GM12872 (cell line): Measurements from ENCODE around the gene SPTLC3.
A peak's percentile ranks its signal among the peaks of the same experiment; 100 is the strongest.

Experiments used
- TF ChIP-seq, protein P1 (sequence below): IDR thresholded peaks from 3 replicates; pipeline ENCODE4 v1.5.1; 2011; ENCODE audit warnings: low read depth, mild to moderate bottlenecking, low read length, moderate library complexity; ENCODE audit not compliant: insufficient read depth

The SPTLC3 gene

DNA sequence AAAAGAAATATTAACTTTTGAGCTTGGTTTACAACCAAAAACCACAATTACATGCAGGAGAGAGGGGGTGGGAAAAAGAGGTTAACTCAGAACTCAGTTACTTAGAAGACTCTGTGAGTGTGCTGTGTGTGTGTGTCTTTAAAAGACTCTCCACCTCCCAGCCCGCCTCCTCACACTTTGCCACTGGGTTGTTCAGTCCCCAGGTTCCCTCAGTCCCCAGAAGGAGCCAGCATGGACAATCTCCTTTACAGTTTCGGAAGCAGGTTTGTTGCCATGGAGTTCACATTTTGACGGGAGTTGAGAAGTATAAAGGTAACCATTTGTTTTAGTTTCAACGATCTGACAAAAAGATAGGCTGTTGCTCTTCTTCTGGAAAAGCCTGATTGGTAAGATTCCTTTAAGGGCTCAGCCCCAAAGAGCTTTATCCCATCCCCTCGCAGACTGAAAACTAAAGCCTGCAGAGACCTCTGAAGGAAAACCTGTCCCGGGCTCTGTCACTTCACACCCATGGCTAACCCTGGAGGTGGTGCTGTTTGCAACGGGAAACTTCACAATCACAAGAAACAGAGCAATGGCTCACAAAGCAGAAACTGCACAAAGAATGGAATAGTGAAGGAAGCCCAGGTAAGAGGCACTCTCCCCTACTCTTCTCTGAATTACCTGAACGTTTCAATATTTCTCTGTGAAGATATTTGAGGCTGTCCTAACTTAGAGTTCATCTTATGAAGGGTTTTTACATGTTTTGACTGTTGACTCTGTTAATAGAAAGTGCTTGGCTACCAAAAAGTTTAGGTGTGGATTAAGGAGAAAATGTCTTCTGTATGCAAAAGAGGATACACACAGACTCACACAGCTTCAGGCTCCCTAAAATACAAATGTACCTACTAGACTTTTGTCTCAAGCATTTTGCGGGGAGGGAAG is at the start of gene SPTLC3:
TSS of gene SPTLC3 (plus strand) at position 212 of the 921 bp plus-strand sequence. CDS start at position 508, 296 bp downstream.
- TF ChIP-seq, protein P1, sequence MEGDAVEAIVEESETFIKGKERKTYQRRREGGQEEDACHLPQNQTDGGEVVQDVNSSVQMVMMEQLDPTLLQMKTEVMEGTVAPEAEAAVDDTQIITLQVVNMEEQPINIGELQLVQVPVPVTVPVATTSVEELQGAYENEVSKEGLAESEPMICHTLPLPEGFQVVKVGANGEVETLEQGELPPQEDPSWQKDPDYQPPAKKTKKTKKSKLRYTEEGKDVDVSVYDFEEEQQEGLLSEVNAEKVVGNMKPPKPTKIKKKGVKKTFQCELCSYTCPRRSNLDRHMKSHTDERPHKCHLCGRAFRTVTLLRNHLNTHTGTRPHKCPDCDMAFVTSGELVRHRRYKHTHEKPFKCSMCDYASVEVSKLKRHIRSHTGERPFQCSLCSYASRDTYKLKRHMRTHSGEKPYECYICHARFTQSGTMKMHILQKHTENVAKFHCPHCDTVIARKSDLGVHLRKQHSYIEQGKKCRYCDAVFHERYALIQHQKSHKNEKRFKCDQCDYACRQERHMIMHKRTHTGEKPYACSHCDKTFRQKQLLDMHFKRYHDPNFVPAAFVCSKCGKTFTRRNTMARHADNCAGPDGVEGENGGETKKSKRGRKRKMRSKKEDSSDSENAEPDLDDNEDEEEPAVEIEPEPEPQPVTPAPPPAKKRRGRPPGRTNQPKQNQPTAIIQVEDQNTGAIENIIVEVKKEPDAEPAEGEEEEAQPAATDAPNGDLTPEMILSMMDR: no peak

DNA sequence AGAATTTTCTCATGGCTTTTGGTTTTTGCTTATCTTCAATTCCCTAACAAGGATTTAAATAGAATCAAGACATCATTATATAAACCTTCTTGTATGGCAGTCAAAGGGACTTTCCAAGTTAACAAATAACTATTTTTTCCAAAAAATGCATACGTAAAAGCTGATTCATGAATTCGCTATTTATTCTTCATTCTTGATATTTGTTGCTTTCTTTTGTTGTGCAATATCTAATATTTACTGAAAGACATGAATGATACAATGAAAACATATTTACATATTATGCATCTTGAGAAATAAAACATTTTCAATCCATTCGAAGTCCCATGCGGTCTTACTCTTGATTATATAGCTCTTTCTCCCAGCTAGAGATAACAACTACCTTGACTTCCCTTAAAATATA is 47.0 kb upstream of the SPTLC3 start:
- TF ChIP-seq, protein P1: no peak

DNA sequence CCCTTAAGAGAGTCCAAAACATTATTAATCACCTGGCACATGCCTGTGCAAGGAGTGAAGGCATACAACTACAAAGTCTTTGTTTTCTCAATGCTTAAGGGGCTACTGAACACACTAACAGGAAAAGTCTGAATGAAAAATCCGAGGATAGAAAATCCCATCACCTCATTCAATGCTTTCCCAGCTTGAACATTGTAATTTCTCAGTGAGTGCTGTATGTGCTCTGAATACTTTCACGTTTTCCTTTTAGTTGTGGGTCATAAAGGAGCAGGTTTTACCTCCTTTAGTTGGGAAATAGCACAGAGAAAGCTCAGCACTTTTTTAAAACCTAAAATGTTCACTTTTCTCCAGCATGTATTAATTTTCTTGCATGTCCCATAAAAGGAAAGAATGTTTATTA is 45.9 kb upstream of the SPTLC3 start:
- TF ChIP-seq, protein P1: no peak

DNA sequence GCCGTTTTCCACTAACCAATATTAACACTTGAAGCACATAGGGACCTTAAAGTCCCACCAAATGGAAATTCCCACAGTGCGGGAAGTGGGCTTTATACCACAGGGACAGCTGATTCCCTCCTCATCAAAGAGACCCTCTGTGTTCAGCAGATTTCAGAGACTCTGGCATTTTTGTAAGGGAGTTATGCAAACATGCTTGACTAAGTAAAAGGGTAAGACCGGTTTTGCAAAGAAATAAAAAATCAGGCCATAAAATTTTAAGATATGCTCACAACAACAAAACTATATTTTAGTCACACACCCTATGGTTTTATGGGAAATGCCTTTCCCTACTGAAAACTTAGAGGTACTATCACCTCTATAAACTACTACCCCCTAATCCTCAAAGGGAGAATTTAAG is 45.4 kb upstream of the SPTLC3 start:
- TF ChIP-seq, protein P1: no peak

DNA sequence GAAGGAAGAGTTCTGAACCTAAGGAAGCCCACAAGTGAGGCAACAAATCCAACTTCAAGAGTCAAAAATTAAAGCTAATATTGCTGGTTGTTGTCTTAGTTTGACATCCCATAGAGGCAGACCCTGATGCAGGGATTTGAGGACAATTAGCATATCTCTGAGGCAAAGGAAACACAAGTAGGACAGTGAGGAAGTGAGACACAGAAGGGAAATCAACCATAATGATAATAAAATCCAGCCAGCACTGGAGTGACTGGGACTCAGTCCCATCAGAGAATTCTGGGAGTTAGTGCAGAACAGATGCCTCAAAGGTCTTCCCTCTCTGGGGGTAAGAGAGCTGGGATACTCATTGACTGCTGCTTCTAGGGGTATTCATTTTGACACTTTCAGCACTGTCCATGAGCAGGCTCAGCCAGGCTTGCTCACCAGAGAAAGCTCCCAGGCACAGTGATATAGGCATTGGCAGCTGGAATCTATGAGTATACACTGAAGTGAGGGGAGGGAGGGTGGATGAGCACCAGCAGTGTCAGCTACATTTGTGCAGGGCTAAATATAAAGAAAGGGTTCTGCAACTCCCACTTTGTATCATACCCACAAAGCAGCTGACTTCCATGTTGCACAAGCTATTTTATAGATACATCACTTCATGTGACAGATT is 43.4 kb upstream of the SPTLC3 start:
- TF ChIP-seq, protein P1: no peak

DNA sequence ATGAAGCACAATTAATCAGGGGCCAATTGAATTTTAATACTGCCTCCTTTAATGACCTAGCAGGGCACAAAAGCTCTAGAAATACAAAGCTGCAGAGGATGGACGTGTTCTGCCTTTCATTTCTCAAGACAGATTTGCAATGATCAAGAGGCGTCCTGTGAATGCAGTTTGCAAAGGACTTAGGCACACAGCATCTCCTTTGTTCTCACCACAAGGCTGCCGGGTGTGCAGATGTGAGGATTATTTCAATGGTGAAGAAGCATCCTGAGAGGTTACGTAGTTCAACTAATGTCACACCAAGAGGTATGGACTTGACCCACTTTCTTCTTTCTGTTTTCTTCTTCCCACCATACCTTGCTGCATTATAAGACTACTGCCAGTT is 42.9 kb upstream of the SPTLC3 start:
- TF ChIP-seq, protein P1: no peak

DNA sequence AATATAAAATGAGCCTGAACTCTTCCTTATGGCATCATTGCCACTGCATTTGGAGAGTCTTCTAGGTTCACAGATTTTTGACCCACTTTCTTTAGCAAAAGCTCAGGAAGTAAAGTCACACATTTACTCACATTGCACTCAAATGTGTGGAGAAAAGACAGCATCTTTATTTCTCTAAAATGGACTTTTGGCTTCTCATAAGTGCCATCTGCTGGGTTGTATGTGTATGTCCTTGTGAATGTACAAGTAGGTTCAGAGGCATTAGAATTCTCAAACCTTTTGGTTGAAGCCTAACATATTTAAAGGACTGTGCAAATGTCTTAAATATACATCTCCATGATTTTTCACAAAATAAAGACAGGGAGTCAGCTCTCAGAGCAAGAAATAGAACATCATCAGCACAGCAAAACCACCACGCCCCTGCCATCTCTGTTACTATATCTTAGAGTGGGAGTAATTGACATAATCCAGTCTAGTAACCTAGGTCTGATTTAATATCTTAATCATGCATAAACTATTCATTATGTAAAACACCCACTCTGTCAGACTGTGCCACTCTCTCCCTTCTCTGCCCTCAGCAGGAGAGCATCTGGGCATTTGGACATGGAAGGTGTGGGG is 42.2 kb upstream of the SPTLC3 start:
- TF ChIP-seq, protein P1: peak; percentile 5; the same call in 1 of the 3 replicates
